Uterus (tissue), 4 donors: ENCODE data around the gene LCN9. TPM values are rescaled to one million over a fixed set of nuclear protein-coding genes. Genes with fewer than 3 reads are reported as not detected.

Experiments used
- DNase-seq, 2 donors: peaks; one replicate each; pipeline ENCODE4 v3.0.0-alpha.2; 2019 to 2020
- H3K27ac ChIP-seq, 2 donors: fragments of 200-600 bp; sonication (generic); 1 replicate in 1 of 2; 2 replicates in 1 of 2; pipeline ENCODE4 v1.5.1; 2016 to 2018
- H3K27me3 ChIP-seq, 2 donors: fragments of 200-600 bp; sonication (generic); one replicate each; pipeline ENCODE4 v1.5.1; 2018 to 2019; ENCODE audit warnings: control low read depth in 1 of 2
- H3K36me3 ChIP-seq, 2 donors: fragments of 200-600 bp; sonication (generic); one replicate each; pipeline ENCODE4 v1.5.1; 2019; ENCODE audit warnings: control low read depth in 1 of 2
- H3K4me1 ChIP-seq, 2 donors: fragments of 200-600 bp; sonication (generic); one replicate each; pipeline ENCODE4 v1.5.1; 2018 to 2019; ENCODE audit warnings: control low read depth in 1 of 2
- H3K4me3 ChIP-seq, 2 donors: fragments of 200-600 bp; sonication (generic); 1 replicate in 1 of 2; 2 replicates in 1 of 2; pipeline ENCODE4 v1.5.1; 2018 to 2019; ENCODE audit warnings: mild to moderate bottlenecking in 1 of 2
- H3K9me3 ChIP-seq, 2 donors: fragments of 200-600 bp; sonication (generic); one replicate each; pipeline ENCODE4 v1.5.1; 2019; ENCODE audit warnings: control low read depth in 1 of 2
- CTCF ChIP-seq, 4 experiments: fragments of 200-600 bp in 2 of 4; fragments of 450-650 bp in 2 of 4; sonication (generic) in 2 of 4; IDR thresholded peaks; one replicate each; pipeline ENCODE4 v1.5.1; 2016 to 2019; ENCODE audit warnings: antibody characterized with exemption in 4 of 4, mild to moderate bottlenecking in 2 of 4, moderate library complexity in 1 of 4
- POLR2A ChIP-seq, 2 donors: fragments of 450-650 bp; IDR thresholded peaks; one replicate each; pipeline ENCODE4 v1.6.1; 2016; ENCODE audit warnings: antibody characterized with exemption in 2 of 2, mild to moderate bottlenecking in 1 of 2, moderate library complexity in 1 of 2
- intact Hi-C: fragments of 100-400 bp; cut with DNase I; formaldehyde crosslinking; loops from one replicate; pipeline ENCODE4 v1.15.1; 2023; ENCODE audit warnings: low total_unique reads
- total RNA-seq, 4 donors: library from RNA; depleted of rRNA in 3 of 4; stranded (reverse); fragments of >200 nt in 3 of 4; gene quantifications; one replicate each; pipeline versions ENCODE4 v1.1.0 to v1.2.4, GENCODE V29; 2014 to 2023
- donor health status: DM: yes; HTN: yes; CAD: no.

Gene LCN9
- total RNA-seq: not detected

- Histone ChIP-seq H3K36me3 (no peaks in the 10 kb centered on the region), H3K9me3 (no peaks in the 10 kb centered on the region), H3K4me3 (no peak within 1 kb of the TSS), H3K4me1 (no peaks in the 10 kb centered on the region), H3K27me3 (no peaks in the 10 kb centered on the region), H3K27ac (no peak within 1 kb of the TSS)
- DNase-seq: no peak
- TF ChIP-seq POLR2A (IDR thresholded peaks at IDR 0.05) (no peak), CTCF (IDR thresholded peaks at IDR 0.05) (no peak)
- intact Hi-C loops: no loop called here
These were observed at the start of gene LCN9 for GRCh38 chr9:135662758-135663450. TSS of gene LCN9 (plus strand) at chr9:135663309. CDS start at chr9:135663322, 13 bp downstream.

- H3K27me3 ChIP-seq: no peaks in the 10 kb centered on the region
These were observed 48.9 kb upstream of the LCN9 start for GRCh38 chr9:135613946-135614805.

GRCh38 chr9:135614821-135615665 lies 48.1 kb upstream of the LCN9 start:
- Histone ChIP-seq H3K4me3 (no peak overlapping the region), H3K27me3 (no peaks in the 10 kb centered on the region), H3K4me1 (no peaks in the 10 kb centered on the region), H3K36me3 (no peaks in the 10 kb centered on the region), H3K9me3 (no peaks in the 10 kb centered on the region), H3K27ac (no peak overlapping the region)
- TF ChIP-seq CTCF (IDR thresholded peaks at IDR 0.05) (no peak), POLR2A (IDR thresholded peaks at IDR 0.05) (no peak)
- DNase-seq: no peak
- intact Hi-C loops: no loop called here

More at GRCh38 chr9:135613946-135614805, 48.9 kb upstream of the LCN9 start:
- intact Hi-C loops: no loop called here
- no peaks in the 10 kb centered on the region for H3K4me1 ChIP-seq
- H3K9me3 ChIP-seq: no peaks in the 10 kb centered on the region
- H3K36me3 ChIP-seq: no peaks in the 10 kb centered on the region
- H3K27ac ChIP-seq: no peak overlapping the region
- no peak overlapping the region for H3K4me3 ChIP-seq
- DNase-seq: no peak
- no peak for TF ChIP-seq CTCF (IDR thresholded peaks at IDR 0.05)
- TF ChIP-seq POLR2A (IDR thresholded peaks at IDR 0.05): no peak

- no peaks in the 10 kb centered on the region for H3K36me3 ChIP-seq
- intact Hi-C loops: no loop called here
- TF ChIP-seq POLR2A (IDR thresholded peaks at IDR 0.05) (no peak), CTCF (IDR thresholded peaks at IDR 0.05) (no peak)
These were observed 47.2 kb upstream of the LCN9 start for GRCh38 chr9:135615666-135616618.

More at GRCh38 chr9:135615666-135616618, 47.2 kb upstream of the LCN9 start:
- Histone ChIP-seq H3K4me1 (no peaks in the 10 kb centered on the region), H3K27me3 (no peaks in the 10 kb centered on the region), H3K9me3 (no peaks in the 10 kb centered on the region), H3K27ac (no peak overlapping the region), H3K4me3 (no peak overlapping the region)
- DNase-seq: no peak
